ENCODE data around the gene TPP2.
A peak's percentile ranks its signal among the peaks of the same experiment; 100 is the strongest.

TPP2 gene

GRCh38 chr13:102642029-102642428 lies 45.2 kb downstream of the TPP2 start:
- Histone ChIP-seq H3K4me2 (no peak overlapping the region), H3K9me3 (replicated peaks in 1 of 11) (no peaks in the 10 kb centered on the region), H3K27ac (no peak overlapping the region), H3K9ac (no peak overlapping the region), H3K27me3 (no peaks in the 10 kb centered on the region), H3K4me1 (0 out of 20 replicates have a peak, but pooled peaks cover 0 to 6% (median 0%) of the 10 kb centered on the region in 10 experiments), H3K36me3 (peaks cover 99 to 100% (median 100%) of the 10 kb centered on the region in 11 experiments), H3K4me3 (no peak overlapping the region), H4K20me1 (peaks cover 0 to 44% (median 13%) of the 10 kb centered on the region in 11 experiments; a peak in 10 of 22 replicates)
- no peak for TF ChIP-seq Cebpa-rat (IDR thresholded peaks at IDR 0.05)

DNA sequence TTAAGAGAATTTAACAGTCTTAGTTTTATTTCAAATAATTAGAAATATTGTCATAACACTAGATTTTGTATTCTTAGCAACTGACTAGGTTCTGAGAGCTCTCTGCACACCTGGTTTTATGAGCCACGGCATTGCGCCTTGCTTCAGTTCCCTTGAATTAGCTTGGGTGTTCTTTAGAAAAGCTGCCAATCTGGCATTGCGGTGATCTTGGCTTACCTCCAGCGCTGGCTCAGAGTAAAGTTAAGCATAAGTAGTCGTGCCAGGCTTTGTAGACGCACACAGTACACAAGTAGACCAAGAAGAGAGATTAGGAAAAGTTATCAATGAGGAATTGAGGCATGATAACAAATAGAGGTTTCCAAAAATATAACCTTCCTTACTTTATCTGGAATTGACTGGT lies 45.7 kb downstream of the TPP2 start:
- H3K9me3 ChIP-seq (replicated peaks in 1 of 11), result no peaks in the 10 kb centered on the region
- peaks cover 0 to 40% (median 13%) of the 10 kb centered on the region in 11 experiments; a peak in 10 of 22 replicates for H4K20me1 ChIP-seq
- H3K9ac ChIP-seq, result no peak overlapping the region
- no peak overlapping the region for H3K4me3 ChIP-seq
- H3K4me2 ChIP-seq, result no peak overlapping the region
- H3K4me1 ChIP-seq, result 0 out of 20 replicates have a peak, but pooled peaks cover 0 to 6% (median 0%) of the 10 kb centered on the region in 10 experiments
- no peak for TF ChIP-seq Cebpa-rat (IDR thresholded peaks at IDR 0.05)
- peaks cover 99 to 100% (median 100%) of the 10 kb centered on the region in 11 experiments for H3K36me3 ChIP-seq
- no peak overlapping the region for H3K27ac ChIP-seq
- no peaks in the 10 kb centered on the region for H3K27me3 ChIP-seq

GRCh38 chr13:102643656-102644055 lies 46.9 kb downstream of the TPP2 start:
- H3K36me3 ChIP-seq, result peaks cover 99 to 100% (median 100%) of the 10 kb centered on the region in 11 experiments
- H3K9ac ChIP-seq, result no peak overlapping the region
- no peak overlapping the region for H3K4me2 ChIP-seq
- peaks cover 0 to 37% (median 17%) of the 10 kb centered on the region in 11 experiments; a peak in 8 of 22 replicates for H4K20me1 ChIP-seq
- H3K4me3 ChIP-seq, result no peak overlapping the region
- H3K9me3 ChIP-seq (replicated peaks in 1 of 11), result no peaks in the 10 kb centered on the region
- H3K27ac ChIP-seq, result no peak overlapping the region
- no peak for TF ChIP-seq Cebpa-rat (IDR thresholded peaks at IDR 0.05)
- no peaks in the 10 kb centered on the region for H3K27me3 ChIP-seq
- H3K4me1 ChIP-seq, result 0 out of 20 replicates have a peak, but pooled peaks cover 0 to under 1% (median 0%) of the 10 kb centered on the region in 10 experiments

DNA sequence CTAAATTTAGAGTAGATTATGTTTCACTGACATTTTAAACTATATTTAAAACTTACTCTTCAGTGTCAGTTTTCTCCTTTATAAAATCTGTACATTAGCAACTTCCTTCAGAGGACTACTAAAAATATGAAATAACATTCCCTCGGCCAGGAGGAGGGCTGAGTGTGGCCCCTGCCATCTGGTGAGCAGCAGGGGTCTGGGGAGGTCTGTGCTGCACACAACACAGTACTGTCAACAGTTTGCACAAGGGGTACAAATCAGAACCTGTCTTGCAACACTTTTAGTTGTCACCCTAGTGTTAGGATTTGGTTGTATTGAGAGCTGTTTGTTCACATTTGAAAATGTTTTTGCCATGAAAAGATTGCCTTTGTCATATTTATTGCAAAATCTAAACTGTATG lies 48.9 kb downstream of the TPP2 start:
- no peaks in the 10 kb centered on the region for H3K27me3 ChIP-seq
- H3K9me3 ChIP-seq (replicated peaks in 1 of 11), result no peaks in the 10 kb centered on the region
- peaks cover 99 to 100% (median 100%) of the 10 kb centered on the region in 11 experiments for H3K36me3 ChIP-seq
- H3K4me2 ChIP-seq, result no peak overlapping the region
- H3K27ac ChIP-seq, result no peak overlapping the region
- no peak overlapping the region for H3K9ac ChIP-seq
- H3K4me3 ChIP-seq, result no peak overlapping the region
- 0 out of 20 replicates have a peak, but pooled peaks cover 0 to under 1% (median 0%) of the 10 kb centered on the region in 10 experiments for H3K4me1 ChIP-seq
- H4K20me1 ChIP-seq, result peaks cover 0 to 33% (median 13%) of the 10 kb centered on the region in 11 experiments; a peak in 7 of 22 replicates
- TF ChIP-seq Cebpa-rat (IDR thresholded peaks at IDR 0.05), result no peak

DNA sequence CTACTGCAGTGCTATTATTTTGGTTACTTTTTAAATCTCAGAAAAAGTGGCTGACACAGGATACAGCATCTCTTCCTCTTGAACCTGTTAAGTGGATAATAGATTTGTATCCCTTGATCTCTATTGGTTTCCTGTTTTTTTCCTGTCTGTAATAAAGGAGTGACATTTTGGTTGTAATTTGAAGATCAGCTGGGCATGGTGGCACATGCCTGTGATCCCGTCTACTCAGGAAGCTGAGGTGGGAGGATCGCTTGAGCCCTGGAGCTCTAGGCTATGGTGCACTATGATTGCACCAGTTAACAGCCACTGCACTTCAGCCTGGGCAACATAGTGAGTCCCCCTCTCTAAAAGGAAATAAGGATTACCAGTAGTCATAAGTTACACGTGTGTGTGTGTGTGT lies 51.3 kb downstream of the TPP2 start:
- H3K36me3 ChIP-seq, result peaks cover 88 to 100% (median 98%) of the 10 kb centered on the region in 11 experiments
- no peak overlapping the region for H3K4me2 ChIP-seq
- peaks cover 0 to 13% (median 5%) of the 10 kb centered on the region in 10 experiments; a peak in 6 of 20 replicates for H3K4me1 ChIP-seq
- no peak overlapping the region for H3K9ac ChIP-seq
- H4K20me1 ChIP-seq, result peaks cover 0 to 26% (median 5%) of the 10 kb centered on the region in 11 experiments; a peak in 6 of 22 replicates
- no peak overlapping the region for H3K27ac ChIP-seq
- no peaks in the 10 kb centered on the region for H3K9me3 ChIP-seq (replicated peaks in 1 of 11)
- TF ChIP-seq Cebpa-rat (IDR thresholded peaks at IDR 0.05), result no peak
- H3K4me3 ChIP-seq, result no peak overlapping the region
- H3K27me3 ChIP-seq, result no peaks in the 10 kb centered on the region

GRCh38 chr13:102650444-102650843 lies 53.7 kb downstream of the TPP2 start:
- H3K27ac ChIP-seq, result no peak overlapping the region
- peaks cover 0 to 11% (median 5%) of the 10 kb centered on the region in 11 experiments; a peak in 4 of 22 replicates for H4K20me1 ChIP-seq
- H3K9me3 ChIP-seq (replicated peaks in 1 of 11), result no peaks in the 10 kb centered on the region
- no peak overlapping the region for H3K9ac ChIP-seq
- no peaks in the 10 kb centered on the region for H3K27me3 ChIP-seq
- H3K4me1 ChIP-seq, result peaks cover 0 to 13% (median 5%) of the 10 kb centered on the region in 10 experiments; a peak in 6 of 20 replicates
- H3K4me3 ChIP-seq, result no peak overlapping the region
- H3K4me2 ChIP-seq, result no peak overlapping the region
- TF ChIP-seq Cebpa-rat (IDR thresholded peaks at IDR 0.05), result no peak
- peaks cover 82 to 100% (median 94%) of the 10 kb centered on the region in 11 experiments for H3K36me3 ChIP-seq

- no peak overlapping the region for H3K9ac ChIP-seq
- H3K4me2 ChIP-seq, result no peak overlapping the region
- H3K9me3 ChIP-seq (replicated peaks in 1 of 11), result no peaks in the 10 kb centered on the region
- no peak overlapping the region for H3K4me3 ChIP-seq
- H3K36me3 ChIP-seq, result peaks cover 82 to 100% (median 94%) of the 10 kb centered on the region in 11 experiments
- H3K4me1 ChIP-seq, result peaks cover 0 to 13% (median 5%) of the 10 kb centered on the region in 10 experiments; a peak in 6 of 20 replicates
- H3K27ac ChIP-seq, result no peak overlapping the region
- no peak for TF ChIP-seq Cebpa-rat (IDR thresholded peaks at IDR 0.05)
- H4K20me1 ChIP-seq, result peaks cover 0 to 15% (median 3%) of the 10 kb centered on the region in 11 experiments; a peak in 4 of 22 replicates
- no peaks in the 10 kb centered on the region for H3K27me3 ChIP-seq
These were observed 54.6 kb downstream of the TPP2 start for GRCh38 chr13:102651392-102651791.

- H3K27ac ChIP-seq, result no peak overlapping the region
- no peak overlapping the region for H3K9ac ChIP-seq
- H4K20me1 ChIP-seq, result peaks cover 0 to 15% (median 3%) of the 10 kb centered on the region in 11 experiments; a peak in 3 of 22 replicates
- no peak for TF ChIP-seq Cebpa-rat (IDR thresholded peaks at IDR 0.05)
- peak overlapping the region in 2 of 11 experiments; percentile 7 to 33; a peak in 3 of 22 replicates for H3K4me2 ChIP-seq
- no peak overlapping the region for H3K4me3 ChIP-seq
- peaks cover 0 to 13% (median 5%) of the 10 kb centered on the region in 10 experiments; a peak in 7 of 20 replicates for H3K4me1 ChIP-seq
- H3K27me3 ChIP-seq, result no peaks in the 10 kb centered on the region
- H3K9me3 ChIP-seq (replicated peaks in 1 of 11), result no peaks in the 10 kb centered on the region
- H3K36me3 ChIP-seq, result peaks cover 82 to 100% (median 94%) of the 10 kb centered on the region in 11 experiments
These were observed 55.1 kb downstream of the TPP2 start for GRCh38 chr13:102651892-102652291.

- Histone ChIP-seq H3K9me3 (replicated peaks in 1 of 11) (peaks cover 0 to 12% (median 7%) of the 10 kb centered on the region in 11 experiments; a peak in 10 of 22 replicates), H3K9ac (no peak overlapping the region), H3K4me2 (no peak overlapping the region), H4K20me1 (peaks cover 0 to 29% (median 4%) of the 10 kb centered on the region in 11 experiments; a peak in 10 of 22 replicates), H3K4me3 (no peak overlapping the region), H3K4me1 (peaks cover 0 to 27% (median 16%) of the 10 kb centered on the region in 10 experiments; a peak in 16 of 20 replicates), H3K27ac (no peak overlapping the region; a peak in 1 of 22 replicates), H3K27me3 (no peaks in the 10 kb centered on the region), H3K36me3 (peaks cover 79 to 97% (median 86%) of the 10 kb centered on the region in 11 experiments)
- no peak for TF ChIP-seq Cebpa-rat (IDR thresholded peaks at IDR 0.05)
These were observed 58.0 kb downstream of the TPP2 start for GRCh38 chr13:102654756-102655155.
